Keratinocyte (primary cell): ENCODE measurements around the gene APOBR.

Experiments used
- CTCF ChIP-seq, 3 experiments: IDR thresholded peaks in 1 of 3; conservative IDR thresholded peaks in 1 of 3; optimal IDR thresholded peaks in 1 of 3; 2 replicates in 2 of 3; 3 replicates in 1 of 3; pipeline versions ENCODE3 to v1.5.1; 2011; ENCODE audit warnings: low read length in 3 of 3, mild to moderate bottlenecking in 3 of 3, moderate library complexity in 2 of 3, control low read depth in 1 of 3, inconsistent platforms in 1 of 3; ENCODE audit not compliant: insufficient read depth in 2 of 3; ENCODE audit errors: extremely low read depth in 1 of 3
- EZH2 ChIP-seq: IDR thresholded peaks from one replicate; pipeline ENCODE4 v1.6.1; 2012; ENCODE audit warnings: inconsistent platforms, mild to moderate bottlenecking, low read length, moderate library complexity

- TF ChIP-seq CTCF (optimal IDR thresholded peaks at IDR 0.05 in 1 of 3, IDR thresholded peaks at IDR 0.05 in 1 of 3, conservative IDR thresholded peaks at IDR 0.05 in 1 of 3; ENCODE audit: extremely low read depth in 1 of 3, insufficient read depth in 2 of 3, low read length in 3 of 3) (no peak), EZH2 (no peak)
These were observed 37.6 kb downstream of the APOBR start for GRCh38 chr16:28531777-28532744.
